H1 (cell line): ENCODE results near the gene TMEM117. TPM values are rescaled to one million over a fixed set of nuclear protein-coding genes. Genes with fewer than 3 reads are reported as not detected.
"Not testable (repeated sequence)": the region's sequence is repeated elsewhere in the genome, so short reads cannot be mapped to it uniquely, and the experiment has no call there.

Experiments used
- CTCF ChIA-PET: fragments of 300-600 bp; sonication (Branson Sonifier 250); formaldehyde crosslinking; loops from one replicate; lab custom pipeline; 2021; ENCODE audit not compliant: partially characterized antibody; lab: Charles Lee
- POLR2A ChIA-PET: fragments of 300-600 bp; sonication (Branson Sonifier 250); formaldehyde crosslinking; loops from one replicate; lab custom pipeline; 2021; ENCODE audit warnings: inconsistent platforms; ENCODE audit not compliant: partially characterized antibody; lab: Charles Lee
- DNase-seq, 2 experiments: peaks; one replicate each; pipeline versions ENCODE4 v3.0.0 to v3.0.0-alpha.2; 2010 to 2022; ENCODE audit warnings: low spot score in 2 of 2, low read depth in 1 of 2, mixed read lengths in 1 of 2
- FAIRE-seq: peaks from 2 replicates; lab custom pipeline; 2011; peaks lifted over from hg19 to GRCh38; lab: Jason Lieb, UNC
- H2AFZ ChIP-seq: 2 replicates; pipeline ENCODE4 v1.8.1; 2012; ENCODE audit warnings: low read length, inconsistent platforms
- H2AK5ac ChIP-seq: 2 replicates; pipeline ENCODE4 v1.6.1; 2013; ENCODE audit warnings: low read depth, low read length
- H2BK120ac ChIP-seq: replicated peaks from 2 replicates; pipeline ENCODE3; 2013; ENCODE audit warnings: low read depth, low read length, inconsistent platforms
- H2BK12ac ChIP-seq: 2 replicates; pipeline ENCODE4 v1.6.1; 2013; ENCODE audit warnings: low read depth, low read length
- H2BK15ac ChIP-seq: 2 replicates; pipeline ENCODE4 v1.6.1; 2013; ENCODE audit warnings: low read length
- H2BK20ac ChIP-seq: 2 replicates; pipeline ENCODE4 v1.6.1; 2013; ENCODE audit warnings: low read length
- H2BK5ac ChIP-seq: 2 replicates; pipeline ENCODE4 v1.6.1; 2013; ENCODE audit warnings: low read depth, low read length
- H3K14ac ChIP-seq: 2 replicates; pipeline ENCODE4 v1.6.1; 2013; ENCODE audit warnings: inconsistent platforms; ENCODE audit not compliant: insufficient read length
- H3K18ac ChIP-seq: 2 replicates; pipeline ENCODE4 v1.6.1; 2013; ENCODE audit warnings: low read length; ENCODE audit errors: extremely low read depth
- H3K23ac ChIP-seq: 2 replicates; pipeline ENCODE4 v1.6.1; 2013; ENCODE audit warnings: inconsistent platforms; ENCODE audit not compliant: insufficient read length
- H3K23me2 ChIP-seq: 2 replicates; pipeline ENCODE4 v1.6.1; 2013; ENCODE audit warnings: low read depth, low read length
- H3K27ac ChIP-seq: 2 replicates; pipeline ENCODE4 v1.6.1; 2011; ENCODE audit warnings: low read depth, low read length, inconsistent platforms
- H3K27me3 ChIP-seq, 4 experiments: replicated peaks in 1 of 4; 1 replicate in 1 of 4; 2 replicates in 3 of 4; pipeline versions ENCODE4 v1.6.1 to v1.8.1; 2011 to 2013; ENCODE audit warnings: low read length in 3 of 4, mild to moderate bottlenecking in 3 of 4, inconsistent platforms in 2 of 4, mixed read lengths in 2 of 4, moderate library complexity in 1 of 4; ENCODE audit not compliant: control insufficient read depth in 3 of 4, insufficient read depth in 3 of 4; ENCODE audit errors: extremely low read depth in 1 of 4
- H3K36me3 ChIP-seq, 4 experiments: 2 replicates each; pipeline versions ENCODE4 v1.6.1 to v1.8.1; 2011 to 2013; ENCODE audit warnings: mild to moderate bottlenecking in 4 of 4, low read length in 3 of 4, moderate library complexity in 2 of 4, control low read depth in 1 of 4, inconsistent platforms in 1 of 4; ENCODE audit not compliant: insufficient read depth in 4 of 4, control insufficient read depth in 2 of 4
- H3K4ac ChIP-seq: replicated peaks from 2 replicates; pipeline ENCODE3; 2013; ENCODE audit warnings: low read length, low read depth, mixed read lengths, inconsistent platforms; ENCODE audit not compliant: insufficient read length
- H3K4me1 ChIP-seq, 4 experiments: replicated peaks in 1 of 4; 1 replicate in 1 of 4; 2 replicates in 3 of 4; pipeline versions ENCODE4 v1.6.1 to v1.8.1; 2011 to 2013; ENCODE audit warnings: low read length in 3 of 4, inconsistent platforms in 2 of 4, mixed read lengths in 1 of 4; ENCODE audit not compliant: insufficient read depth in 4 of 4, control insufficient read depth in 3 of 4
- H3K4me2 ChIP-seq, 2 experiments: 2 replicates each; pipeline versions ENCODE4 v1.6.1 to v1.8.1; 2011 to 2013; ENCODE audit warnings: low read depth in 2 of 2, low read length in 2 of 2, control low read depth in 1 of 2, inconsistent platforms in 1 of 2, mild to moderate bottlenecking in 1 of 2; ENCODE audit not compliant: insufficient read depth in 1 of 2
- H3K4me3 ChIP-seq, 4 experiments: fragments of 200-600, 300-600 bp in 1 of 4; sonication (generic), shearing (Covaris generic), sonication (Bioruptor Twin) in 1 of 4; 2 replicates each; pipeline versions ENCODE4 v1.5.1 to v1.8.1; 2011 to 2016; ENCODE audit warnings: low read length in 4 of 4, low read depth in 3 of 4, control low read depth in 2 of 4, inconsistent platforms in 2 of 4, mild to moderate bottlenecking in 2 of 4, mixed read lengths in 1 of 4, moderate library complexity in 1 of 4; ENCODE audit not compliant: insufficient read depth in 2 of 4; ENCODE audit errors: extremely low read depth in 1 of 4
- H3K56ac ChIP-seq: replicated peaks from 2 replicates; pipeline ENCODE3; 2013; ENCODE audit warnings: low read depth, mild to moderate bottlenecking, mixed read lengths, low read length, inconsistent platforms; ENCODE audit not compliant: insufficient read length
- H3K79me1 ChIP-seq: 2 replicates; pipeline ENCODE4 v1.6.1; 2013; ENCODE audit warnings: low read depth, low read length, control low read depth
- H3K79me2 ChIP-seq, 2 experiments: 2 replicates each; pipeline versions ENCODE4 v1.6.1 to v1.8.1; 2012 to 2013; ENCODE audit warnings: low read length in 2 of 2, mild to moderate bottlenecking in 2 of 2, inconsistent platforms in 1 of 2; ENCODE audit not compliant: insufficient read depth in 2 of 2, control insufficient read depth in 1 of 2
- H3K9ac ChIP-seq, 4 experiments: replicated peaks in 1 of 4; 1 replicate in 1 of 4; 2 replicates in 3 of 4; pipeline versions ENCODE4 v1.6.1 to v1.8.1; 2011 to 2013; ENCODE audit warnings: low read depth in 3 of 4, low read length in 3 of 4, control low read depth in 2 of 4, mild to moderate bottlenecking in 2 of 4, moderate library complexity in 2 of 4, inconsistent platforms in 1 of 4; ENCODE audit errors: extremely low read depth in 1 of 4
- H3K9me3 ChIP-seq, 2 experiments: 2 replicates each; pipeline versions ENCODE4 v1.6.1 to v1.8.1; 2012 to 2013; ENCODE audit warnings: mild to moderate bottlenecking in 2 of 2, moderate library complexity in 2 of 2, control low read depth in 1 of 2, inconsistent platforms in 1 of 2, low read depth in 1 of 2, low read length in 1 of 2, mixed read lengths in 1 of 2; ENCODE audit not compliant: insufficient read depth in 2 of 2
- H4K20me1 ChIP-seq, 2 experiments: replicated peaks in 1 of 2; 2 replicates each; pipeline versions ENCODE3 to v1.8.1; 2011 to 2013; ENCODE audit warnings: inconsistent platforms in 2 of 2, low read length in 2 of 2, mild to moderate bottlenecking in 1 of 2; ENCODE audit not compliant: insufficient read depth in 2 of 2, control insufficient read depth in 1 of 2
- H4K5ac ChIP-seq: 2 replicates; pipeline ENCODE4 v1.6.1; 2013; ENCODE audit warnings: low read length, low read depth, mixed read lengths, inconsistent platforms; ENCODE audit not compliant: insufficient read length
- H4K8ac ChIP-seq: 2 replicates; pipeline ENCODE4 v1.8.0; 2013; ENCODE audit warnings: mild to moderate bottlenecking, moderate library complexity, low read length, inconsistent platforms; ENCODE audit not compliant: insufficient read depth; ENCODE audit errors: extremely low read depth
- H4K91ac ChIP-seq: replicated peaks from 2 replicates; pipeline ENCODE3; 2013; ENCODE audit warnings: low read length, mixed read lengths, inconsistent platforms; ENCODE audit not compliant: insufficient read length
- WGBS, 2 experiments: shearing (Covaris generic) in 1 of 2; methylation state at CpG; one replicate each; pipeline versions ENCODE4 v1.1.6 to v1.1.7; 2013 to 2015; ENCODE audit warnings: low lambda C conversion rate in 2 of 2, mixed read lengths in 2 of 2, inconsistent platforms in 1 of 2, low coverage in 1 of 2, missing lambda C conversion rate in 1 of 2; ENCODE audit not compliant: insufficient replicate concordance in 2 of 2, insufficient coverage in 1 of 2, insufficient read length in 1 of 2; ENCODE audit errors: extremely low coverage in 1 of 2, missing lambda C conversion rate in 1 of 2; 5-methylcytosine and 5-hydroxymethylcytosine counted together
- polyA plus RNA-seq, 7 experiments: library from polyadenylated mRNA; depleted of rRNA in 3 of 7; stranded (reverse) in 5 of 7; unstranded in 2 of 7; fragments of >200 nt in 5 of 7; fragments of 200-250 nt in 2 of 7; gene quantifications; 1 replicate in 5 of 7; 2 replicates in 1 of 7; 4 replicates in 1 of 7; pipeline versions ENCODE4 v1.2.1 to v1.2.3, GENCODE V29; 2011 to 2013; ENCODE audit warnings: missing spikeins in 2 of 7, mixed read lengths in 2 of 7
- total RNA-seq: library from RNA; stranded (reverse); fragmentation: NEBNext Ultra II Directional; extraction: Animal tissue kit (Norgen Biotek cat#: 25700); gene quantifications from 2 replicates; pipeline ENCODE4 v1.2.1, GENCODE V29; 2021

Gene TMEM117
- total and polyA plus RNA-seq, 2 of the 8 experiments (the other 6 are each of a cell fraction or from before 2014, with no cell fraction given) = 0.80 to 1.4 TPM

DNA sequence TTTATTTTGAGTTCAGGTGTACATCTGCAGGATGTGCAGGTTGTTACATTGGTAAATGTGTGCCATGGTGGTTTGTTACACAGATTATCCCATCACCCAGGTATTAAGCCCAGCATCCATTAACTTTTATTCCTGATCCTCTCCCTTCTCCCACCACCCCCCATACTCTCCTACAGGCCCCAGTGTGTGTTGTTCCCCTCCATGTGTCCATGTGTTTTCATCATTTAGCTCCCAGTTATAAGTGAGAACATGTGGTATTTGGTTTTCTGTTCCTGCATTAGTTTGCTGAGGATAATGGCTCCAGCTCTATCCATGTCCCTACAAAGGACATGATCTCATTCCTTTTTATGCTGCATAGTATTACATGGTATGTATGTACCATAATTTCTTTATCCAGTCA is 33.9 kb downstream of the TMEM117 start:
- CTCF ChIA-PET, H2BK20ac ChIP-seq, H3K4me3 ChIP-seq, H2AK5ac ChIP-seq, H3K4ac ChIP-seq, H4K20me1 ChIP-seq, H4K91ac ChIP-seq, H2BK5ac ChIP-seq, H4K8ac ChIP-seq, H2BK120ac ChIP-seq, H3K9ac ChIP-seq, DNase-seq, H3K18ac ChIP-seq, H2BK12ac ChIP-seq, H3K79me2 ChIP-seq, H3K79me1 ChIP-seq, H3K23ac ChIP-seq, H4K5ac ChIP-seq, H3K4me1 ChIP-seq, H2AFZ ChIP-seq, H3K36me3 ChIP-seq, FAIRE-seq, H3K9me3 ChIP-seq, H2BK15ac ChIP-seq, H3K4me2 ChIP-seq, POLR2A ChIA-PET, H3K56ac ChIP-seq, H3K23me2 ChIP-seq, H3K27me3 ChIP-seq, H3K14ac ChIP-seq, H3K27ac ChIP-seq: not testable (repeated sequence)

DNA sequence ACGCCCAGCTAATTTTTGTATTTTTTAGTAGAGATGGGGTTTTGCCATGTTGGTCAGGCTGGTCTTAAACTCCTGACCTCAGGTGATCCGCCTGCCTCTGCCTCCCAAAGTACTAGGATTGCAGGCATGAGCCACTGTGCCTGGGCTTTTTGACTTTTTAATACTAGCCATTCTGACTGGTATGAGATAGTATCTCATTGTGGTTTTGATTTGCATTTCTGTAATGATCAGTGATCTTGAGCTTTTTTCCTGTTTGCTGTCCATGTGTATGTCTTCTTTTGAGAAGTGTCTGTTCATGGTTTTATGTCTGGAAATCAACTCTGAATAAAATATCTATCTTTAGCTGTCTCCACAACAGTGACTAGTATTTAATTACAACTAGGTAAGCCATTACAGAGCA is 35.4 kb downstream of the TMEM117 start:
- H3K27ac ChIP-seq, H4K5ac ChIP-seq, H3K4ac ChIP-seq, H2AK5ac ChIP-seq, H3K9me3 ChIP-seq, H3K23ac ChIP-seq, H2AFZ ChIP-seq, H2BK12ac ChIP-seq, H3K36me3 ChIP-seq, H3K27me3 ChIP-seq, FAIRE-seq, H2BK120ac ChIP-seq, H3K4me3 ChIP-seq, H4K8ac ChIP-seq, DNase-seq, H3K4me2 ChIP-seq, H2BK15ac ChIP-seq, H3K18ac ChIP-seq, H4K91ac ChIP-seq, H3K56ac ChIP-seq, H3K9ac ChIP-seq, H3K79me1 ChIP-seq, H2BK5ac ChIP-seq, H4K20me1 ChIP-seq, H3K4me1 ChIP-seq, H2BK20ac ChIP-seq, H3K79me2 ChIP-seq, H3K14ac ChIP-seq, H3K23me2 ChIP-seq: not testable (repeated sequence)
- ChIA-PET POLR2A (interaction anchor here (1.5 kb wide), 1 partner anchor 65 kb away, joined by 4 read pairs; the partner anchor contains the start of gene TWF1), CTCF (interaction anchor here (1.2 to 3.7 kb wide), 5 partner anchors 11 to 105 kb away, joined by 3 to 17 read pairs (median 3); partner anchors contain the start of gene TWF1)
- WGBS, 2 experiments = 94% methylated on average over 2 of the region's 2 CpGs; no CpG with 5 or more reads in 1 of the 2 experiments
